A549 (cell line): ENCODE data around the gene QRICH1.

ENCODE experiments used
- REST ChIP-seq: fragments of 200-600 bp; sonication (generic); IDR thresholded peaks from 2 replicates; pipeline ENCODE4 v1.6.1; 2016; ENCODE audit warnings: antibody characterized with exemption, mild to moderate bottlenecking, moderate library complexity
- ZFP36 ChIP-seq: fragments of 450-650 bp; IDR thresholded peaks from 2 replicates; pipeline ENCODE4 v1.6.1; 2014; ENCODE audit warnings: borderline replicate concordance; ENCODE audit not compliant: partially characterized antibody
- TF ChIP-seq, protein P1 (sequence below): fragments of >200 bp; sonication (Bioruptor Twin); formaldehyde crosslinking; IDR thresholded peaks from 3 replicates; pipeline ENCODE4 v1.5.1; 2016

DNA sequence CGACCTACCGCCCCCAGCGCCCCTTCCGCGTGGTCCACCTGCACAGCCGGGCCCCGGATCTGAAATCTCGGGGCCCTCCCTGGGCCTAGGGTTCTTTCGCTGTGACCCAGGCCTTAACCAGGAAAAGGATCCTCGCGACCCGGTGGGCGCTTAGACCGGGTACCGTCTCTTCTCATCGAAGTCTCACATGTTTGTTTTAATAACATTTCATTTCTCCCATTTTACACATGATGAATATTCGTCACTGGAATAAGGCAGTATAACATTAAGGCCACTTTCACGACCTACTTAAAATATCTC, 75.2 kb downstream of the QRICH1 start:
- TF ChIP-seq ZFP36 (no peak), REST (no peak)
- TF ChIP-seq, protein P1, sequence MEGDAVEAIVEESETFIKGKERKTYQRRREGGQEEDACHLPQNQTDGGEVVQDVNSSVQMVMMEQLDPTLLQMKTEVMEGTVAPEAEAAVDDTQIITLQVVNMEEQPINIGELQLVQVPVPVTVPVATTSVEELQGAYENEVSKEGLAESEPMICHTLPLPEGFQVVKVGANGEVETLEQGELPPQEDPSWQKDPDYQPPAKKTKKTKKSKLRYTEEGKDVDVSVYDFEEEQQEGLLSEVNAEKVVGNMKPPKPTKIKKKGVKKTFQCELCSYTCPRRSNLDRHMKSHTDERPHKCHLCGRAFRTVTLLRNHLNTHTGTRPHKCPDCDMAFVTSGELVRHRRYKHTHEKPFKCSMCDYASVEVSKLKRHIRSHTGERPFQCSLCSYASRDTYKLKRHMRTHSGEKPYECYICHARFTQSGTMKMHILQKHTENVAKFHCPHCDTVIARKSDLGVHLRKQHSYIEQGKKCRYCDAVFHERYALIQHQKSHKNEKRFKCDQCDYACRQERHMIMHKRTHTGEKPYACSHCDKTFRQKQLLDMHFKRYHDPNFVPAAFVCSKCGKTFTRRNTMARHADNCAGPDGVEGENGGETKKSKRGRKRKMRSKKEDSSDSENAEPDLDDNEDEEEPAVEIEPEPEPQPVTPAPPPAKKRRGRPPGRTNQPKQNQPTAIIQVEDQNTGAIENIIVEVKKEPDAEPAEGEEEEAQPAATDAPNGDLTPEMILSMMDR = no peak
